Placental epithelial cell (primary cell): ENCODE measurements around the gene AHNAK. TPM values are rescaled to one million over a fixed set of nuclear protein-coding genes. Genes with fewer than 3 reads are reported as not detected.

Experiments used
- small RNA-seq: library from RNA; depleted of rRNA; stranded (forward); fragments of <200 nt; gene quantifications from one replicate; pipeline ENCODE3, GENCODE V24; 2012
- total RNA-seq: library from RNA; depleted of rRNA; stranded (reverse); fragments of >200 nt; gene quantifications from 2 replicates; pipeline ENCODE4 v1.2.3, GENCODE V29; 2012

The AHNAK gene, protein sequence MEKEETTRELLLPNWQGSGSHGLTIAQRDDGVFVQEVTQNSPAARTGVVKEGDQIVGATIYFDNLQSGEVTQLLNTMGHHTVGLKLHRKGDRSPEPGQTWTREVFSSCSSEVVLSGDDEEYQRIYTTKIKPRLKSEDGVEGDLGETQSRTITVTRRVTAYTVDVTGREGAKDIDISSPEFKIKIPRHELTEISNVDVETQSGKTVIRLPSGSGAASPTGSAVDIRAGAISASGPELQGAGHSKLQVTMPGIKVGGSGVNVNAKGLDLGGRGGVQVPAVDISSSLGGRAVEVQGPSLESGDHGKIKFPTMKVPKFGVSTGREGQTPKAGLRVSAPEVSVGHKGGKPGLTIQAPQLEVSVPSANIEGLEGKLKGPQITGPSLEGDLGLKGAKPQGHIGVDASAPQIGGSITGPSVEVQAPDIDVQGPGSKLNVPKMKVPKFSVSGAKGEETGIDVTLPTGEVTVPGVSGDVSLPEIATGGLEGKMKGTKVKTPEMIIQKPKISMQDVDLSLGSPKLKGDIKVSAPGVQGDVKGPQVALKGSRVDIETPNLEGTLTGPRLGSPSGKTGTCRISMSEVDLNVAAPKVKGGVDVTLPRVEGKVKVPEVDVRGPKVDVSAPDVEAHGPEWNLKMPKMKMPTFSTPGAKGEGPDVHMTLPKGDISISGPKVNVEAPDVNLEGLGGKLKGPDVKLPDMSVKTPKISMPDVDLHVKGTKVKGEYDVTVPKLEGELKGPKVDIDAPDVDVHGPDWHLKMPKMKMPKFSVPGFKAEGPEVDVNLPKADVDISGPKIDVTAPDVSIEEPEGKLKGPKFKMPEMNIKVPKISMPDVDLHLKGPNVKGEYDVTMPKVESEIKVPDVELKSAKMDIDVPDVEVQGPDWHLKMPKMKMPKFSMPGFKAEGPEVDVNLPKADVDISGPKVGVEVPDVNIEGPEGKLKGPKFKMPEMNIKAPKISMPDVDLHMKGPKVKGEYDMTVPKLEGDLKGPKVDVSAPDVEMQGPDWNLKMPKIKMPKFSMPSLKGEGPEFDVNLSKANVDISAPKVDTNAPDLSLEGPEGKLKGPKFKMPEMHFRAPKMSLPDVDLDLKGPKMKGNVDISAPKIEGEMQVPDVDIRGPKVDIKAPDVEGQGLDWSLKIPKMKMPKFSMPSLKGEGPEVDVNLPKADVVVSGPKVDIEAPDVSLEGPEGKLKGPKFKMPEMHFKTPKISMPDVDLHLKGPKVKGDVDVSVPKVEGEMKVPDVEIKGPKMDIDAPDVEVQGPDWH (N-terminal part only)
- 1,365 and 1,551 TPM in 2 replicates for total RNA-seq

DNA sequence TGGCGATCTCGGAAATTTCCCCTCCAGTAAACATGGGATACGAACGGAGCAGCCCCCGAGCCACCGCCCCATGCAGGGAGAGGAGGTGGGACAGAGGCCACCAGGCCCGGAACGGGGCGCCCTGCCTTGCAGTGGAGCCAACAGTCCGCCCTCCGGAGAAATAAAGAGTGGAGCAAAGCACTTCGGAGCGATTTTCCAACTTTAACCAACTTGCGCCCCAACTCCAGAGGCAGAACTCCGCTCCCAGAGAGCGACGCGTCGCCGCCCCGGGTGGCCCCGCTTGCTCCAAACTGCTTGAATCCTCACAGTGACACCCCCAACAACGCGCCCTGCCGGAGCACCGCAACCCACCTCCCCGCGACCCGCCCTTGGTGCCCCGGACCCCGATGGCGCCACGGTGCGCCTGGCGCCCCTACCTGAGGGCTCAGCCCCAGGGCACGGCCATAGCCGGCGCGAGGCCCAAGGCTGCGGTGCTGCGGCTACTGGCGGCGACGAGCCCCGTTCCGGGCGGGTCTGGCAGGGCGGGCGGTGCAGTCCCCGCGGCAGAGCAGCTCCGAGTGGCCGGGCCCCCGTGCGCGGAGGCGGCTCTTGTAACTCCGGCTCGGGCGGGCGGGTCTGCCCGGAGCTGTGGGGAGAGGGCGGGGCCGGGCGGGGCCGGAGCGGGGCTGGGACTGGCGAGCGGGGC is at the start of gene AHNAK:
TSS of gene AHNAK (minus strand) at position 563 of the 685 bp plus-strand sequence. CDS start 10,708 bp downstream, outside the sequence.

DNA sequence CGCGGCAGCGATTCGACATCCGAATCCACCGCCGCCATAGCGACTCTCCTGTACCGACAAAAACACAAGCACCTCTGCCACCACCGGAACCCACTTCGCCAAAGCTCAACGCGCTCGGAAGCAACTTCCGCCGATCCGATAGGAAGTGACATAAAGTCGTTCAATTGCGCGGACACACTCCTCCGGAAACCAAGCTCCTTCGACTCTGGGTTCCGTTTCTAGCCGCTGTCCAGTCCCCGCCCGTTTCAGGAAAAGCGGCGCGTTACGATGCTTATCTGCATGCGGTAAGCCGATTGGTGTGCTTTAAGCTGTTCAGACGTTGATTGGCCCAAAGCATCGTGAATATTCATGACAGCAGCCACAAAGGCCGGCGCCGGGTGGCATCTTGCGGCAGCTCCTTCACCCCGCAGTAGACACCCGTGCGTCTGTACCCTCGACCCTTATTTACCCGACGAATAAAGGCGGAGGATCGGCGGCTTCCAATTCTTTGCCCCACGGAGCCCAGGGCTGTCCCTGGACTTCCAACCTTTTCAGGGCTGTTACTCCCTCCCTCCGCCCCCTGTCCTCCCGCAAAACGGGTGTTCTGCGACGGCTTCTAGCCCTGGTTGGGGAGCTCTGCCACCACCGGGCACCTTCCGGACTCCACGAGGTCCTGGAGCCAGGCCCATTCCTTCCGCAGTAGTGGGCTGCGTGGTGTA is 45.0 kb upstream of the AHNAK start, which contains the start of gene TUT1:
TSS of gene TUT1 (minus strand) at position 76 of the 698 bp plus-strand sequence. CDS start at position 38, 38 bp downstream.

DNA sequence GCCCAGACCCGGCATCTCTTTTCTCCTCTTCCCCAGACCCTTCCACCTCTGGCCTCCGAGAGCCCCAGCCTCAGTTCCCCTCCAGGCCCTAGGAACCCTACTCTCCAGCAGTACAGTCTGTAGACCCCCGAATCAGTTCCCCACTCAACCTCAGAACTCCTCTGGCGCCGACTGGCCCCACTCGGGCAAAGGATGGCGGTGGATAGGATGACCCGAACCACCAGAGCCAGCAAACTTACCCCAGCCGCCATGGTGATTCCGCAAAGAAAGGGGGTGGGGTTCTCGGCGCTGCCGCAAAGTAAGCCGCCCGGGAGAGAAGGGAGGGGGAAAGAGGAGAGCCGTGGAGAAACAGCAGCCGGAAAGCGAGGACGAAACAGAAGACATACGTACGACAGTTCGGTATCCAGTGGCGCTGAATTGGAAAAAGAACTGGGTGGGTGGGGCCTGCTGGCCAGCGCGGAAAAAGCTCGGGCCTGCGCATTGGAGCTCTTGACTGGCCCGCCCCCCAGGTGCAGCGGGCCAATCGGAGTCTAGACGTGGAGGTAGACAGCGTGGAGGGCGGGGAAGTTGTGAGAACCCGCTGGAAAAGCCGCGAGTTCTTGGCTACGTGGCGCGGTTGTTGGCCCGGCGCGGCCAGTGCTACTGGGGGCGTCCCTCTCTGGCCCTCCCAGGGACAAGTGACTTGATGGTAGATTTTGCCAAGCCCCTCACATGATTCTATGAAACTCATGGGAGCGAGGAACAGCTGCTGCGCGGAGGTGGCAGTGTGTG is 27.2 kb upstream of the AHNAK start, which contains the start of gene EEF1G:
TSS of gene EEF1G (minus strand) at position 300 of the 771 bp plus-strand sequence. CDS start at position 251, 49 bp downstream.

DNA sequence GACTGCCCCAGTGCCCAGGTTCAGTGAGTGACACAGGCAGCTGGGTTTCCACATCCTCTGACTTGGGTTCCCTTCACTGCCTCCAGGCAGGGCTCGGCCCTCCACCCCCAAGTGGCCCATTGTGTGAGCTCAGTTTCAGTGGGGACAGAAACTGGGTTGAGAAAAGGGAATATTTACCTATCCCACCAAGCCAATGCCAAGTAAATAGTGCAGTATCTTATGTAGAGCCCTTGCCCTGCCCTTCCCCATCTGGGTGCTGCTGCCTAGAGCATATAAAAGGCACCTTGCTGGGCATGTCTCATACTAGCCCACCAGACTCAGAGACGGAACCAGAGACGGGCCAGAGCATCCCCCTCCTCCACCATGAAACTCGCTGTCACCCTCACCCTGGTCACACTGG is 127.9 kb downstream of the AHNAK start, which contains the start of gene SCGB1A1:
TSS of gene SCGB1A1 (plus strand) at position 301 of the 400 bp plus-strand sequence. CDS start at position 364, 63 bp downstream.

Small RNA genes lying within 50 kb of the gene (small RNA-seq; reads per million reads assigned to genes)
- gene EEF1G (not detected), gene MIR6747 (0.20 reads per million)

Other genes with a start within 250 kb of the AHNAK start
- not detected in 2 replicates for gene SCGB1D4, start 247.7 kb downstream of the AHNAK start, total RNA-seq
- gene ASRGL1, start 209.4 kb downstream of the AHNAK start, total RNA-seq = not detected in 2 replicates
- gene SCGB1A1, start 127.8 kb downstream of the AHNAK start, total RNA-seq = not detected in 2 replicates
- 1,098 and 1,125 TPM in 2 replicates for gene EEF1G, start 27.1 kb upstream of the AHNAK start, total RNA-seq
- 5.9 and 6.2 TPM in 2 replicates for gene TUT1, start 44.7 kb upstream of the AHNAK start, total RNA-seq
- gene MTA2, start 55.1 kb upstream of the AHNAK start, total RNA-seq = 114 and 152 TPM in 2 replicates
- 42.0 and 48.3 TPM in 2 replicates for gene EML3, start 66.0 kb upstream of the AHNAK start, total RNA-seq
- 0.54 and 4.7 TPM in 2 replicates for gene ROM1, start 66.5 kb upstream of the AHNAK start, total RNA-seq
- 25.2 and 27.9 TPM in 2 replicates for gene B3GAT3, start 75.2 kb upstream of the AHNAK start, total RNA-seq
- gene GANAB, start 99.8 kb upstream of the AHNAK start, total RNA-seq = 164 and 256 TPM in 2 replicates
- gene INTS5, start 106.5 kb upstream of the AHNAK start, total RNA-seq = 27.5 and 32.8 TPM in 2 replicates
- gene C11orf98, start 118.4 kb upstream of the AHNAK start, total RNA-seq = 22.4 and 30.1 TPM in 2 replicates
- 6.2 and 14.1 TPM in 2 replicates for gene CSKMT, start 118.5 kb upstream of the AHNAK start, total RNA-seq
- 5.5 and 6.2 TPM in 2 replicates for gene UQCC3, start 124.9 kb upstream of the AHNAK start, total RNA-seq
- gene LBHD1, start 125.5 kb upstream of the AHNAK start, total RNA-seq = 5.1 and 6.0 TPM in 2 replicates
- 96.7 and 148 TPM in 2 replicates for gene UBXN1, start 132.3 kb upstream of the AHNAK start, total RNA-seq
- 0.39 and 0.87 TPM in 2 replicates for gene LRRN4CL, start 142.7 kb upstream of the AHNAK start, total RNA-seq
- gene BSCL2, start 160.6 kb upstream of the AHNAK start, total RNA-seq = 72.6 and 84.4 TPM in 2 replicates
- 0.79 TPM in 1 of 2 replicates, not detected in the other for gene GNG3, start 160.9 kb upstream of the AHNAK start, total RNA-seq
- gene HNRNPUL2, start 180.7 kb upstream of the AHNAK start, total RNA-seq = 9.3 and 13.0 TPM in 2 replicates
- gene TTC9C, start 181.7 kb upstream of the AHNAK start, total RNA-seq = 28.7 and 34.1 TPM in 2 replicates
- 25.9 and 32.9 TPM in 2 replicates for gene ZBTB3, start 207.4 kb upstream of the AHNAK start, total RNA-seq
- 51.0 and 53.5 TPM in 2 replicates for gene POLR2G, start 214.8 kb upstream of the AHNAK start, total RNA-seq
- gene TAF6L, start 224.6 kb upstream of the AHNAK start, total RNA-seq = 18.2 and 20.4 TPM in 2 replicates
- 40.4 and 47.3 TPM in 2 replicates for gene TMEM179B, start 240.6 kb upstream of the AHNAK start, total RNA-seq
- gene TMEM223, start 245.2 kb upstream of the AHNAK start, total RNA-seq = 18.5 and 21.0 TPM in 2 replicates